OCI-LY3 (cell line): ENCODE results near the gene CHPF.

ENCODE experiments used
- EZH2phosphoT487 ChIP-seq: fragments of 200-600 bp; shearing (Covaris generic); IDR thresholded peaks from 2 replicates; pipeline ENCODE4 v1.6.1; 2018; ENCODE audit warnings: antibody characterized with exemption, mixed run types, low read depth
- TF ChIP-seq, protein P1 (sequence below): fragments of 200-600, 300-600 bp; sonication (generic); IDR thresholded peaks from 2 replicates; pipeline ENCODE4 v1.5.1; 2014; ENCODE audit warnings: antibody characterized with exemption, low read length, low read depth

GRCh38 chr2:219537657-219538488 lies 5.7 kb downstream of the CHPF start:
- TF ChIP-seq, protein P1, sequence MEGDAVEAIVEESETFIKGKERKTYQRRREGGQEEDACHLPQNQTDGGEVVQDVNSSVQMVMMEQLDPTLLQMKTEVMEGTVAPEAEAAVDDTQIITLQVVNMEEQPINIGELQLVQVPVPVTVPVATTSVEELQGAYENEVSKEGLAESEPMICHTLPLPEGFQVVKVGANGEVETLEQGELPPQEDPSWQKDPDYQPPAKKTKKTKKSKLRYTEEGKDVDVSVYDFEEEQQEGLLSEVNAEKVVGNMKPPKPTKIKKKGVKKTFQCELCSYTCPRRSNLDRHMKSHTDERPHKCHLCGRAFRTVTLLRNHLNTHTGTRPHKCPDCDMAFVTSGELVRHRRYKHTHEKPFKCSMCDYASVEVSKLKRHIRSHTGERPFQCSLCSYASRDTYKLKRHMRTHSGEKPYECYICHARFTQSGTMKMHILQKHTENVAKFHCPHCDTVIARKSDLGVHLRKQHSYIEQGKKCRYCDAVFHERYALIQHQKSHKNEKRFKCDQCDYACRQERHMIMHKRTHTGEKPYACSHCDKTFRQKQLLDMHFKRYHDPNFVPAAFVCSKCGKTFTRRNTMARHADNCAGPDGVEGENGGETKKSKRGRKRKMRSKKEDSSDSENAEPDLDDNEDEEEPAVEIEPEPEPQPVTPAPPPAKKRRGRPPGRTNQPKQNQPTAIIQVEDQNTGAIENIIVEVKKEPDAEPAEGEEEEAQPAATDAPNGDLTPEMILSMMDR = no peak
- TF ChIP-seq EZH2phosphoT487 = no peak
